HG03457 (cell line): ENCODE measurements around the gene TRHDE.
"Not testable (repeated sequence)": the region's sequence is repeated elsewhere in the genome, so short reads cannot be mapped to it uniquely, and the experiment has no call there.

Experiments
- ATAC-seq: cut with Tn5 transposase; IDR thresholded peaks from one replicate; pipeline ENCODE4 v1.9.1; 2021; ENCODE audit warnings: moderate number of reproducible peaks; ENCODE audit not compliant: unreplicated experiment

Gene TRHDE

DNA sequence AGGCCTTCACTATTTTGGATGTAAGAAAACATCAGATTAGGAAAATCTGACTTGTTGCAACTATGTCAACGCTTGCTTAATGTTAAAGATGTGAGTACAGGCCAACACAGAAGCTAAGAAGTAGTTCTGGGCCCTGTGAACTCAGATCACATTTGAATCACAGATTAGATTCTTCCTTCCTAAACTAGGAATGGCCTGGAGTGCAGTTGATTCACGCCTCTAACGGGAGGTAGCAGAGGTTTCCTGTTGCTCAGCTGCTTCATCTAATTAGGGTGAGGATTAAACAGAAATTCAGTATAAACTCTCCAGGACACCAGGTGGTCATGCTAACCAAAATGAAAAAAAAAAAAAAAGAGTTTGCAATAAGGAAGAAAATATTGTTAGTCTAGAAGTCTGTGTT lies 314.3 kb downstream of the TRHDE start:
- no peak for ATAC-seq

DNA sequence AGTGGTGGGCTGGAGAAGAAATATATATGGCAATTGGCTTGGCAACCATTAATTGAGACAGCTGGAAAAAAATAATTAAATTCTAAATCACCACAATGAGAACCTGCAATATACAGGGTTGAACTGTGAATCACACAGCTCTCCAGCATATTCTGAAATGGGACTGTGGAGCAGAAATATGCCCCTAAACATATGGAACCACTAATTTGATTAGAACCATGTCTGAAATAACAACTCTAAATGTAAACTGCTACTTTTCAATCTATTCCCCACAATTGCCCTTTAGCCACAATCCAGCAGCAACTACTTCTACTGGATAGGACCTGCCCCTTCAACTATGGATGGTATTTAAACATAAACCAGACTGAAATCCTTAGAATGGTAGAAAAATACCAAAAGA lies 330.4 kb downstream of the TRHDE start:
- ATAC-seq, result no peak

DNA sequence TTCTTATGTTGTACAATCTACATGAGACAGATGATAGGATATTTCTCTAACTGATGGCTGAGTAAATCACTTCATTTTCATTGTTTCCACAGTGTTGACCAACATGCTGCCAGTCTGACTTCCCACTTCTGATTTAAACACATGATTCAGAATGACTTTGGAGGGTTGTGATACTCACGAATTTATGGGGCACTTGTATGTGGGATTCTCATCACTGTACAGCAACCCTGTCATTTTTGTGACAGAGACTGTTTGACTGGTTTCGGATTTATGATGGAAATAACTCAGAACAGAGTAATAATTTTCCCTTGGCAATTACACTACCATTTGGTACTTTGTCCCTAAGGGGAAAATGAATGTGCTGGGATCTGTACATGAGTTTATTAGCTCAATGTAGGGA lies 333.8 kb downstream of the TRHDE start:
- no peak for ATAC-seq

DNA sequence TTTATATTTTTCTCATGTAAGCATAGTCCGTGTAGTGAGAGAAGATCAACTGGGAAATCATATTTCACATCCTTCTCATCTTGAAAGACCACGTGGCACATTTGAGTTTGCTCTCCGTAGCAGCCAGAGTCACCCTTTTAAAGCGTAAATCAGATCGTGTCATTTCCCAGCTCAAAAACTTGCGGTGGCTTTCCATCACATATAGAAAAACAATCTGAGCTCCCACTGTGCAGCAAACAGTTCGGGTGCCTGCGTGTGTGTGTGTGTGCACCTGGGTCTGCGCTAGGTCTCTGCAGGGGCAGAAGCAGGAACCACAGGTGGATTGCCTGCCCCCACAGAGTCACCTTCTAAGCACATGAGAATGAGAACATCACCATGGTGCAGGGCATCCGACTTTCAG lies 338.2 kb downstream of the TRHDE start:
- no peak for ATAC-seq

DNA sequence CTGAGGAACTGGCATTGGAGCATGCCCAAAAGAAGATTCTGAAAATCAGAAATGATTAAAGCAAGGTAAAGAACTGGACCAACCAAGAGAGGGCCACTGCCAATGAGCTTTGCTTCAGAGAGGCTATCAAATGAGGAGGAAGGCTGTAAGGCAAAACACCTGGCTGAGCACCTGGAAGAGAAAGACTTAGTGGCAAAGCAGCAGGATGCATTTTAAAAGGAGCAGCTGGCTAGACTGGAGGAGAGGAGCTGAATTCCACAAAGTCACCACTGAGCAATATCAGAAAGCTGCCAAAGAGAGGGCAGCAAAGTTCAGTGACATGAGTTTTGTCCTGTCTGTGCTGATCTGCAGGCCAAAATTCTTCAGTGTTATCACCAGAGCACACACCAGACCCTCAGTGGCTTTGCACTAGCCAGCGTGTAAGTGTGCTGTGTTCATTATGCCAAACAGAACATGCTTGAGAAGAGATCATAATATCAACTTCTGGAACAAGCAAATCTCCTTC lies 338.7 kb downstream of the TRHDE start:
- no peak for ATAC-seq

DNA sequence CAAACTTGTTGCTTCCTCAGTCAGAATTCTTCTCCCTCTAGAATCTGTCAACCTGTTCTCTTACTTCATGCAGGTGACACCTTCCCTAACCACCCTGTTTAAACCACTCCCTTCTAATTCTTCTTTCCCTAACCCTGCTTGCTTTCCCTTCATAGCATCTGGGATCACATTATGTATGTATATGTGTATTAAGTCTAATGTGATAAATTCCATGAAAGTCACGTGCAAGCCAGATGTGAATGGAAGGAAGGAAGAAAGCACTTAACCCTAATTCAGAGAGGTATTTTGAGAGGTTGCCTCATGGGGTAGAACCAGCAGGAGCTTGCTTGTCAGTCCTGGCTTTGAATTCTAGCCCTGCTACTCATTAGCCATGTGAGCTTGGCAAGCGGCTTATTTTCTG lies 340.0 kb downstream of the TRHDE start:
- ATAC-seq, result no peak

DNA sequence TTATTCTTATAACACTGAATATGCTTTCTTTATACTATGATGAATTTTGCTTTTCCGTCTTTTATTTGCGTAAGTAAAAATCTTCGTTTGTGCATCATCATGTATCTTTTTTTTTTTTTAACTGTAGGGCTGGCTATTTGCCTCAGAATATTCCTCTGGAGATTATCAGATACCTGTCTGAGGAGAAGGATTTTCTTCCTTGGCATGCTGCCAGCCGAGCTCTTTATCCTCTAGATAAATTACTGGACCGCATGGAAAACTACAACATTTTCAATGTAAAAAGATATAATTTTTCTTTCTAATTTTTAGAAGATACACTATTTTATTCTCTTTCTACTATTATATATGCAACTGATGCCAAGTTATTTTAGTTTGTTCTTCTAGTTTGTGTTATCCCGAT lies 346.6 kb downstream of the TRHDE start:
- no peak for ATAC-seq

DNA sequence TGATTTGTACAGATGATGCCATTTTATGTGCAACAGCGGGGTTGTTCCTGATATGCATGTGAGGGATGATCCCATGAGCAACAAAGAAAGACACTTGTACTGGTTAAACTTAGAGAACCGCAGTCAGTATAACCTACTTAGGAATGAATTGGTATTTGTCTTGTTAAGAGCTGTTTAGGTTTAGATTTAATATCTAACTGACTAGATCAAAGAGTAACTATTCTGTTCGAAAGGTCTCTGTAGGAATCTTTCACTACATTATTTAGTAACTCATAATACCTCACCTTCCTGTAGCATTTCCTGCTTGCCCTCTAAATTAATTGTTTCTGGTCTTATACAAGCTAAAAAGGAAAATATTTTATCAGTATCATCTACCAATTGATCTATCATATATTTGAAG lies 350.4 kb downstream of the TRHDE start:
- peak; percentile 77 for ATAC-seq

DNA sequence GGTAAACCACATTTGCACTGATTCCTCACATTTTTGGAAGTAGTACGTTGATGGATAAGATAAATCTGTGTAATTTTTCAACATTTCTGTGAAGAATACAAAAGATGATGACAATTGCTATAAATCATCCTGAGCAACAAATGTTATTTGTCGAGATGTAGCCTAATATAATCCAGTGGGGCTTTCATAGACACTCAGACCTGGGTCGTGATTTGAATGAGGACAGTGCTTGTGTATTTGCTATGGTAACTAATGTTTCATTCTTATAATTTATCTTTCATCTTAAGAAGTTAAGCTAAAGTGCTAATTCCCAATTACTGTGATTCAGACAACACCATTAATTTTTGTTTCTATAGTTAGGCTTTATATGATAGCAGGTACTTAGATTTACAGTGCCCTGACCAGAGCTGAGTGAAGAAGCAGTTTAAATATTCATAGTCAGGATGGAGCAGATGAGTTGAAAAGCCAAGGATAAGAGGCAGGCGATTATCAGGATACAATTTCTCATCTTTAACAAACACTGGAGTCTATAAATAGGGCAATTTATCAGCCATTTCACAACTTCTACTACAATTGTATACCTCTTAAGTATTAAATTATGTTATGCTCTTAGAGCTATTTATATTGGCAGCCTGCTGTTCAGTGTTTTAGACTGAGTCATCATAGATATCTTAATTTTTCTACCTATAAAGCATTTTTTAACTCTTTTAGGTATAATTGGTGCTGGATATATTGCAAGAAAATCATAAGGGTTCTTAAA lies 359.9 kb downstream of the TRHDE start:
- no peak for ATAC-seq

DNA sequence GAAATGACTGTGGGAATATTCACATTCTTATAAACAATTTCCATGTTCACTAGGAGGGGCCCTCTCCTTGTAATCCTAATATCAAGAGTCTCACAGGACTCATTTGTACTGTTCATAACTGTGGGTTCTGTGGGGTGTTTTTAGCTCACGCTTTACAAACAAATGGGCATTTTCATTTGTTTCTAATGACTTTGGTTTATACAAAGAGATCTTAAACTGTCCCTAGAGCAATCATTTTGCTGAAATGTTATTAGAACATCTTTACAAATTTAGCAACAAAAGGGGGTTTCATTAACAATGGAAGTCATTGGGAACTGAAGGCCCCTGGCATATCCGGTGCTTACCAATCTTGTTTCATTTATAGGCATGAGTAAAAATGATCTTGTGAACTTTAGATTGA lies 370.5 kb downstream of the TRHDE start:
- ATAC-seq, result no peak

DNA sequence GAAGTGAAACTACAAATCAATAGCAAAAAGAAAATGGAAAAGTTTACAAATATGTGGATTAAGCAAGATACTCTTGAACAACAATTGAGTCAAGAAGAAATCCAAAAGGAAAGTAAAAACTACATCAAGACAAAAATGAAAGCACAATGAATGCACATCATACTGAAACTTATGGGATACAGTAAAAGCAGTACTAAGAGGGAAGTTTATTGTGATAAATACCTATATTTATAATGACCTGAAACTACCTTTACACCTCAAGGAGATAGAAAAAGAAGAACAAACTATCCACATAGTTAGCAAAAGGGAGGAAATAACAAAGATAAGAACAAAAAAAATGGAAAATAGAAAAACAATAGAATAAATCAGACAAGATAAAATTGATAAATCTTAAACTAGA lies 375.0 kb downstream of the TRHDE start:
- peak; percentile 83 for ATAC-seq

DNA sequence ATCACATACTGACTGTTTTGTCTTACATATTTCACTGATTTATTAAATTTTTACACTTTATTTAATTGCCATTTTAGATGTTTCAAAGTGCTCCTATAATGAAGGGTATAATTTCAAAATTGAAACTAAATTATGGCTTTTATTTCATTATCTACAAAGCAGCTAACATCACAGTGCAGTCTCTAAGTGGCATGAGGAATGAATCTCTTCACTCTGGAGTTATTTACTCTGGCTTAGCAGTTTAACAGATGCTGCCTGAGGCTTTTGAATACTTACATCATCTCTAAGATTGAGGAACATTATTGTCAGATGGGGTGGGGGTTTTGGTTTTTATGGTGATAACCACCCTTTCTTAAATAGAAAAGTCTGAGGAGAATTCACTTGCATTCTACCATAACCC lies 386.4 kb downstream of the TRHDE start:
- no peak for ATAC-seq

DNA sequence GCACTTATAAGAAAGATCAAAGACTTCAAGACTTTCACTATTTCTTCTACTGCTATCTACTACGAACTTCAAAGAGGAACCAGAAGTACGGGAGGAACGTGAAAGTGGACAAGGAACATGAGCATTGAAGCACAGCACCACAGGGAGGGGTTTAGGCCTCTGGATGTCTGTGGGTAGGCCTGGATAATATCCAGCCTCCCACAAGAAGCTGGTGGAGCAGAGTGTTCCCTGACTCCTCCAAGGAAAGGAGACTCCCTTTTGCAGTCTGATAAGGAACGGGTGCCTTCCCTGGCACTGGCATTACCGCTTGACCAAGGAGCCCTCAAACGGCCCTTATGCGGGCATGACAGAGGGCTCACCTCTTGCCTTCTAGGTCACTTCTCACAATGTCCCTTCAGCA lies 388.0 kb downstream of the TRHDE start:
- not testable (repeated sequence) for ATAC-seq

DNA sequence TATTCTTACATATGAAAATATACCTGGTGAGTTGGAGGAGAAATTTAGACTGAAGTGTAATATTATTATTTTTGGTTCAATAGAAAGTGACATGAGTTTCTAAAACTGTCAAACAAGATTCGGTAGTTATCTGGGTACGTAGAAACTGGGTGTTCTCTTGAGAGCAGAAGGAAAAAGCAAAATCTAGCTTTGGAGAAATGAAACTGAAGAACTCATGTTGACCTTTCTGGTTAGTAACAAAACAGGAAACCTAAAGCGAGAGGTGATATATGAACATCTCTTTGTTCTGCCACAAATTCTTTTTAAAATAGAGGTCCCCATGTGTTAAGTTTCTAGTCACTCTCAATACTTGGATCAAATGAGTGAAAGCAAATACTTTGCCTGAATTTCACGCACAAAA lies 401.7 kb downstream of the TRHDE start:
- ATAC-seq, result peak; percentile 81

DNA sequence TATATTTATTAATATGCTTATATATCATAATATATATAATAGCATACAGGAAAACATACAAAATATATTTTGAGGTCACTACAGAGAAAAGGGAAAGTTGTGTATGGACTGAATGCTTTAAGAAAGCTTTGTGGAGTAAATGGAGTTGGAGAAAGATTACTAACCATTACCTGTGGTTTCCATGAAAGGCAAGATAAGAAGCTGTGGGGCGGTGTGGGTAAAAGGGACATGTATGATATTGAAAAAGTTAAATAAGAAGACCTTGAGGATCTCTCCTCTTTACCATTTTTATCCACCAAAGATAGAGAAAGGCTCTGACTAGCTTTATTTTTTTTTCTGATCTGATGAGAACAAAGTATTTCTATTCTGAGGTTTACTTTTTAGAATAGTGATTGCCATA lies 404.4 kb downstream of the TRHDE start:
- ATAC-seq, result no peak

DNA sequence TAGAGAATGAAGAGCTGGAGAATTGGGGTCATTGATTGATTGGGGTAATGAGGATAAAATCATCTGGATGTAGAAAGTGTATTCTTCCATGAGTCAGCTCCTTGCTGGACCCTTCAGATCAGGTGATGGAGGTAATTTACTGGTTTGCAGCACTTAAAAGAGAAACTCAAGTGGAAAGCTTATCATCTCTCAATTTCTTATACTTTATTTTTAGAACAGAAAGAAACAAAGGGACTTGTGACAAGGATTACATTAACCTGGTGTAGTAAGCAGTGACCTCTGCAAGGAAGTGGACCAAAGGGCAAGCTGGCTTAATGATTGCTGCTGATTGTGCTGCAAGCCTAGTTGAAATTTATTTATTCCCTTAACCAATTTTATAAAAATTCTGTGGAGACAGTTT lies 405.0 kb downstream of the TRHDE start:
- ATAC-seq, result no peak

DNA sequence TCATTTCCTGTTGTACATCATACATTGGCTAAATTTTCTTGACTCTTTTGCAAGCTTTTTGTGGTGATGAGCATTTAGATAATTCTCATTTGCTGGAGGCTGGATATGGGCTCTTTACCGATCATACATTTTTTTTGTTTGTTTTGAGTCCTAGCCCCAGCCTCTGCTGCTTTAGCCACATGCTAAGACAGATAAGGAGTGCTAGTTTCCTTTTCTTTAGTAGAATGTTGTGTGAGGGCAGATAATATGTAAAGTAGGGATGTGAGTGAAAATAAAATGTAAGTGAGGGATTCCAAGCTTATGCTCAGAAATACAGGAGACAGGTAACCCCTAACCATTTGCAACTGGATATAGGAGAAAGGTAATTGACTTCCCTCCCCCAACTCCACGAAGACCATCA lies 405.7 kb downstream of the TRHDE start:
- no peak for ATAC-seq

DNA sequence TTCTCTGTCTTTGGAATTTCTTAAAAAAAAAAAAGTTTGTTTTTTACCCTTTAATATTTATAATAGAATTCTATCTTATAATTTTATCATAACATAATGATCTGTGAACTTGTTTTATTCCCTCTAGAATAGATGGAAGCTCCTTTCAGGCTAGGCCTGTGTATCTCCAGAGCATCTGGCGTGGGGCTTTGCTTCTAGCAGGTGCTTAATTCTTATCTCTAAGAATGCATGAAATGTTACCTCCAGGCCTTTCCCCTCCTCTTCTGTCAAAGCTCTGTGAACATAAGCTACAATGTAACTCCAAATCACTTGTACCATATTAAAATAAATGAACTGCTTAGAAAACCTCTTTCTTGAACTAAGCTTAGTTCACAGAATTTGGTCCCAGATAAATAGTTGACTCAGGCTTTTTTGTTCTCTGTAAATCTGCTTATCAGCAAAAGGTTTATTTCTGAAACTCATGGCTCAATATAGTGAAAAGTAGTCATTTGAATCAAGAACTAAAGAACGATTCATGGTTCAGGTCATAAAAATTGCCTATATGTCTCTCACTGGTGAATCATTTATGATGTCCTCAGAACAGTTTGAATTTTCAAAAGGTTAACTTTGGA lies 407.1 kb downstream of the TRHDE start:
- ATAC-seq, result no peak

DNA sequence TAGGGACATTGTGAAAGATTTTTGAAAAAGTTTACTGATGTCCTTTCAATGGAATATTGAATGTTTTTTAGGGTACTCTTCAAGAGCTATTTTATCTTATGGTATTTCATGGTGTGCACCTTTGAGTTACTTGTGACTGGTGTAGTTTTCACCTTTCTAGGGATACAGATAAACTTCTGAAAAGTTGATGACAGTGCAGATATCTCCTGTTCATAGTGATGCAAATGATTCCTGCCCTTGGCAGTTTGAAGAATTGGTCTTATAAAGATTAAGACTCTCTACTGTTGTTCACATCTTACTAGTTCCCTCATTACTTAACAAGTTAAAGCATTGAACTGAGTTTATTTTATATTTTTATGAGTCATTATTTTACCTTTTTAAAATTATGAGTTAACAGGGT lies 408.9 kb downstream of the TRHDE start:
- ATAC-seq, result no peak

DNA sequence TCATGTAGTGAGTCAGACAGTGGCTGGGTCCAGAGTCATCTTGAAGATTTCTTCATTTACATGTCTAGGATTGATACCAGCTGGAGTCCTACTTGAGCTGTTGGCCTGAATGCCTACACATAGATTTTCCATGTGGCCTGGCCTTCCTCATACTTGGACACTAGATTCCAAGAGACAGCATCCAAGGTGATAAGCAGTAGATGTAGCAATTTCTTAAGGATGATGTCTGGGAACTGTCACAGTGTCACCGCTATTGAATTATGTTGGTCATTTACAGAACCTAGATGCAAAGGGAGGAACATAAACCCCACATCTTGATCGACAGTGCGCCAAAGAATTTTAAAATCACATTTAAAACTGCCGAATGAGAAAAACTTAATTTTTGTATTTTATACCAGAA lies 412.3 kb downstream of the TRHDE start:
- no peak for ATAC-seq

DNA sequence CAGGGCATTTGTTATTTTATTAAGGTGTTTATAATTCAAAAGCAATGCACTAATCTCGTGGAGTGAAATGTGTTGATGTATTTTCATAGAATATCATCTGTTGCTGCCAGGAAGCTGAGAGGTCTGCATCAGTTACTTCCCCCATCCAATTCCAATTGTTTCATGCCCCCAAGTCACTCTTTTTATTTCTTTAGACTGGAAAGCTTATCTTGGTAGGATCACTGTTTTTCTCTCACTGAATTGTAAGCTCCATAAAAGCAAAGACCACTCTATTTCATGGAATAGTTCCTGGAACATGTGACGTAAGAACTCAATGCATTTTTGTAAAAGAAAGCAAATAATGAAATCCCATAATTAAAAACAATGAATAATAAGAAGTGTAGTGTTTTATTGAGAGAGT lies 420.2 kb downstream of the TRHDE start:
- no peak for ATAC-seq

DNA sequence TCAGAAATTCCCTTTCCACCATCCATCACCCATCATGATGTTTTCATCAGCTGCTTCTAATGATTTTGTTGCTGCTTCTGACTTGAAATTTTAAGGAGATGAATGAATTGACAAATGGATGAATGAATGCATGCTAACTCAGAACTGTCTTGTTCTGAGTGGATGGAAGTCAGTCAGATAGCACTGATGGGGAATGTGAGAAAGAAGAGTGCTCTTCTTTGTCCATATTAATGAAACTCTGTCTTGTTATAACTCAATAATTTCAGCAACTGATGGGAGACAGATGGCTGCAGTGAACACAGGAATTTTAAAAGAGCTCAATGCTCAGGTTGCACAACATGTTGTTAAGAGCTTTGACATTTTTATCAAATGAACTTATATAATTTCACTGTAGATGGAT lies 422.0 kb downstream of the TRHDE start:
- no peak for ATAC-seq

DNA sequence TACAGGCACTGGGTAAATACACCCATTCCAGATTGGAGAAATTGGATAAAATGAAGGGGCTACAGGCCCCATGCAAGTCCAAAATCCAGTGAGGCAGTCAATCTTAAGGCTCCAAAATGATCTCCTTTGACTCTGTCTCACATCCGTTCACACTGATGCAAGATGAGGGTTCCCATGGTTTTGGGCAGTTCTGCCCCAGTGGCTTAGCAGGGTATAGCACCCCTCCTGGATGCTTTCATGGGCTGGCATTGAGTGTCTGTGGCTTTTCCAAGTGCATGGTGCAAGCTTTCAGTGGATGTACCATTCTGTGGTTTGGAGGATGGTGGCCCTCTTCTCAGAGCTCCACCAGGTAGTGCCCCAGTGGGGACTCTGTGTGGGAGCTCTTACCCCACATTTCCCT lies 427.2 kb downstream of the TRHDE start:
- ATAC-seq, result no peak
